ENCODE measurements around the gene SEMA7A. TPM values are rescaled to one million over a fixed set of nuclear protein-coding genes. Genes with fewer than 3 reads are reported as not detected.
A peak's percentile ranks its signal among the peaks of the same experiment; 100 is the strongest.
"Not testable (repeated sequence)": the region's sequence is repeated elsewhere in the genome, so short reads cannot be mapped to it uniquely, and the experiment has no call there.

The SEMA7A gene
- total RNA-seq, 1 experiment from 2014 or later, result 0.91 TPM

- DNase-seq (ENCODE audit: low spot score), result no peak
Observed at GRCh38 chr15:74373056-74373650, 60.6 kb downstream of the SEMA7A start.

- no peak for DNase-seq (ENCODE audit: low spot score)
Observed at GRCh38 chr15:74370471-74370870, 63.3 kb downstream of the SEMA7A start.

GRCh38 chr15:74369756-74370155 is 64.0 kb downstream of the SEMA7A start:
- no peak for DNase-seq (ENCODE audit: low spot score)

GRCh38 chr15:74369084-74369745 is 64.5 kb downstream of the SEMA7A start:
- no peak for DNase-seq (ENCODE audit: low spot score)

GRCh38 chr15:74368121-74368520 is 65.6 kb downstream of the SEMA7A start:
- no peak for DNase-seq (ENCODE audit: low spot score)

GRCh38 chr15:74367296-74367854 is 66.4 kb downstream of the SEMA7A start, which contains the start of gene CYP11A1:
CYP11A1 (minus strand) TSS chr15:74367646; CDS start chr15:74367585, 61 bp downstream.
- peak; percentile 1 for DNase-seq (ENCODE audit: low spot score)

GRCh38 chr15:74365598-74366445 is 67.9 kb downstream of the SEMA7A start:
- no peak for DNase-seq (ENCODE audit: low spot score)

- DNase-seq (ENCODE audit: low spot score), result no peak
Observed at GRCh38 chr15:74364936-74365597, 68.7 kb downstream of the SEMA7A start.

GRCh38 chr15:74362482-74362881 is 71.3 kb downstream of the SEMA7A start:
- DNase-seq (ENCODE audit: low spot score), result no peak

- DNase-seq (ENCODE audit: low spot score), result not testable (repeated sequence)
Observed at GRCh38 chr15:74360855-74361254, 72.9 kb downstream of the SEMA7A start.

GRCh38 chr15:74359376-74359775 is 74.4 kb downstream of the SEMA7A start:
- DNase-seq (ENCODE audit: low spot score), result not testable (repeated sequence)

Other genes starting within 250 kb of the SEMA7A start
- 12.9 and 16.8 TPM in 2 replicates for gene STRA6, start 231.2 kb downstream of the SEMA7A start, total RNA-seq (2014; rRNA removed; shearing (Covaris generic))
- 2.0 and 2.8 TPM in 2 replicates for gene CCDC33, start 197.6 kb downstream of the SEMA7A start, total RNA-seq (2014; rRNA removed; shearing (Covaris generic))
- gene CYP11A1, start 66.3 kb downstream of the SEMA7A start, total RNA-seq (2014; rRNA removed; shearing (Covaris generic)), result not detected in 2 replicates
- 78.0 and 83.9 TPM in 2 replicates for gene UBL7, start 27.2 kb upstream of the SEMA7A start, total RNA-seq (2014; rRNA removed; shearing (Covaris generic))
- gene ARID3B, start 107.3 kb upstream of the SEMA7A start, total RNA-seq (2014; rRNA removed; shearing (Covaris generic)), result 1.0 and 2.7 TPM in 2 replicates
- gene CLK3, start 181.9 kb upstream of the SEMA7A start, total RNA-seq (2014; rRNA removed; shearing (Covaris generic)), result 46.1 and 54.9 TPM in 2 replicates

Data from H4 (cell line).